Epithelial cell of proximal tubule (primary cell): Measurements from ENCODE around the gene JMJD8. TPM values are rescaled to one million over a fixed set of nuclear protein-coding genes. Genes with fewer than 3 reads are reported as not detected.
"Not testable (repeated sequence)": the region's sequence is repeated elsewhere in the genome, so short reads cannot be mapped to it uniquely, and the experiment has no call there.

ENCODE experiments used
- DNase-seq: peaks from one replicate; pipeline ENCODE4 v3.0.0-alpha.2; 2011; ENCODE audit warnings: low read depth
- H3K4me3 ChIP-seq: 2 replicates; pipeline ENCODE4 v1.5.1; 2011; ENCODE audit warnings: low read depth, mild to moderate bottlenecking, low read length
- CTCF ChIP-seq: conservative IDR thresholded peaks from 2 replicates; pipeline ENCODE4 v1.5.1; 2012; ENCODE audit warnings: low read depth, mild to moderate bottlenecking, low read length
- total RNA-seq: library from RNA; depleted of rRNA; stranded (reverse); fragments of >200 nt; gene quantifications from 2 replicates; pipeline ENCODE4 v1.2.3, GENCODE V29; 2015

The JMJD8 gene
- total RNA-seq, 1 donor from 2014 or later, result 65.6 TPM

GRCh38 chr16:693766-694165 is 9.6 kb upstream of the JMJD8 start:
- H3K4me3 ChIP-seq, result no peak overlapping the region
- DNase-seq, result no peak
- TF ChIP-seq CTCF, result no peak

GRCh38 chr16:693364-693763 is 9.2 kb upstream of the JMJD8 start:
- DNase-seq, result no peak
- no peak overlapping the region for H3K4me3 ChIP-seq
- no peak for TF ChIP-seq CTCF

GRCh38 chr16:692356-693108 is 8.4 kb upstream of the JMJD8 start:
- TF ChIP-seq CTCF, result no peak
- DNase-seq, result no peak
- H3K4me3 ChIP-seq, result no peak overlapping the region

GRCh38 chr16:691242-691641 is 7.1 kb upstream of the JMJD8 start:
- not testable (repeated sequence) for DNase-seq

GRCh38 chr16:689175-689897 is 5.2 kb upstream of the JMJD8 start:
- peak overlapping the region; percentile 94 for H3K4me3 ChIP-seq
- TF ChIP-seq CTCF, result no peak
- DNase-seq, result no peak

More at GRCh38 chr16:691242-691641, 7.1 kb upstream of the JMJD8 start:
- not testable (repeated sequence) for H3K4me3 ChIP-seq

GRCh38 chr16:687499-687898 is 3.4 kb upstream of the JMJD8 start:
- no peak for DNase-seq
- H3K4me3 ChIP-seq, result no peak overlapping the region
- no peak for TF ChIP-seq CTCF

GRCh38 chr16:686459-687260 is 2.5 kb upstream of the JMJD8 start:
- no peak for DNase-seq
- TF ChIP-seq CTCF, result no peak
- H3K4me3 ChIP-seq, result no peak overlapping the region
